CD4-positive, alpha-beta T cell treated with Interferon alpha-2 for 1 hour (primary cell): ENCODE measurements around the gene SNX9.
"Not testable (repeated sequence)": the region's sequence is repeated elsewhere in the genome, so short reads cannot be mapped to it uniquely, and the experiment has no call there.

Experiments used
- DNase-seq, 2 donors: peaks; one replicate each; pipeline ENCODE4 v3.0.0-alpha.2; 2020 to 2022

Gene SNX9

GRCh38 chr6:157832250-157832967 is 9.4 kb downstream of the SNX9 start:
- no peak for DNase-seq

- DNase-seq = no peak
Measured at GRCh38 chr6:157834549-157834948, 11.5 kb downstream of the SNX9 start.

GRCh38 chr6:157838718-157839430 is 15.8 kb downstream of the SNX9 start:
- DNase-seq = no peak

GRCh38 chr6:157839606-157840005 is 16.6 kb downstream of the SNX9 start:
- DNase-seq = no peak

GRCh38 chr6:157840261-157840660 is 17.2 kb downstream of the SNX9 start:
- no peak for DNase-seq

GRCh38 chr6:157840776-157841175 is 17.7 kb downstream of the SNX9 start:
- no peak for DNase-seq

- DNase-seq = no peak
Measured at GRCh38 chr6:157841211-157841840, 18.3 kb downstream of the SNX9 start.

GRCh38 chr6:157842212-157842611 is 19.2 kb downstream of the SNX9 start:
- DNase-seq = no peak

GRCh38 chr6:157844196-157844595 is 21.1 kb downstream of the SNX9 start:
- not testable (repeated sequence) for DNase-seq

- no peak for DNase-seq
Measured at GRCh38 chr6:157845493-157846259, 22.6 kb downstream of the SNX9 start.

GRCh38 chr6:157847846-157848245 is 24.8 kb downstream of the SNX9 start:
- no peak for DNase-seq

GRCh38 chr6:157848693-157849092 is 25.6 kb downstream of the SNX9 start:
- DNase-seq = no peak

GRCh38 chr6:157849288-157850017 is 26.4 kb downstream of the SNX9 start:
- no peak for DNase-seq

GRCh38 chr6:157850030-157850429 is 27.0 kb downstream of the SNX9 start:
- DNase-seq = no peak

GRCh38 chr6:157853018-157853805 is 30.2 kb downstream of the SNX9 start:
- no peak for DNase-seq

- DNase-seq = no peak
Measured at GRCh38 chr6:157853902-157854502, 31.0 kb downstream of the SNX9 start.

GRCh38 chr6:157855325-157855724 is 32.3 kb downstream of the SNX9 start:
- DNase-seq = no peak

- not testable (repeated sequence) for DNase-seq
Measured at GRCh38 chr6:157855804-157856203, 32.8 kb downstream of the SNX9 start.

- not testable (repeated sequence) for DNase-seq
Measured at GRCh38 chr6:157858664-157859063, 35.6 kb downstream of the SNX9 start.

- no peak for DNase-seq
Measured at GRCh38 chr6:157859775-157860504, 36.9 kb downstream of the SNX9 start.
